RCC 7860 (cell line): ENCODE results near the gene KCTD6.
A peak's percentile ranks its signal among the peaks of the same experiment; 100 is the strongest.

Experiments
- DNase-seq: peaks from one replicate; pipeline ENCODE4 v3.0.0-alpha.2; 2015; ENCODE audit warnings: low spot score
- FAIRE-seq: peaks from 2 replicates; lab custom pipeline; 2012; peaks lifted over from hg19 to GRCh38; lab: Jason Lieb, UNC

KCTD6 gene

DNA sequence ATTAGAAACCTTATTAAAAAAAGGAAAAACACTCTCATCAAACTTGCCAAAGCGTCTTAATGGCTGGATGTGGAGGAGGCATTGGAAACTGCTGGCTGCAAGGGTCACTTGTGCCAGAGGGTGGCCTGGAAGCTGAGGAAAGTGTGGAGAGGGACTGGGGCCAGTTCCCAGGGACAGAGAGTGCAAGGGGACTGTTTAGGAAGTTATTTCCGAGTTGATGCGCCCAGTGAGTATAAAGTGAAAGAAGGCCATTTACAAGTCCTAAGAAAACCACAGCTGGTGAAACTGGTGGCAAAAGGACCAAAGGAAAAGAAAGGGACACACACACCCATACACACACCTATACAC, 7.2 kb upstream of the KCTD6 start:
- no peak for DNase-seq
- no peak for FAIRE-seq

DNA sequence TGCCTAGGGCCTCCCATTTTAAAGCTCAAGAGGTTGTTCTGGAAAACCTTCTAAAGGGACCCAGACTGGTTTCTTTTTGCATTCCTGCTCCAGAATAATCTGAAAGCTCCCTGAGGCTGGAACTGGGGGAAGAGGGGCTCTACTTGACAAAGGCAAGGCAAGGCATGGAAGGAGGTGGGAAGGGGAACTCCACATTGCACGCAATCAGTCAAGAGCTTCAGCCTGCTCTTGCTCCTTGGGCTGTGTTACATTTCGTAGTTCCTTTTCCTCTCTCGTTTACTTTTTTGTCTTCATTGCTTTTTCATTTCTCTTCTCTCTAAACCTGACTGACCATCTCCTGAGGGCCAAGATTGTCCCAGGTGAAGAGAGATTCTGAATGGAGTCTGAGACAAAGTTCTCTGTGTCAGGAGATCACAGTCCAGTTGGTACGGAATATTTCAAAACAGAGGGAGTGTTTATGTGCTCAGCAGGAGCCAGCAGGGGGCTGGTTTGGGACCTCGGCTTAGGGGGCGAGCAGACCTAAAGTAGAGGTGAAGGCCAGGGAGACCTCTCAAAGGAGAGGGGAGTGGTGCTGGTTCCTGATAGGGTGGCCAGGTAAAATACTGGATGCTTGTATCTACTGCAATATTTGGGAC, 6.0 kb upstream of the KCTD6 start:
- no peak for FAIRE-seq
- DNase-seq = no peak

DNA sequence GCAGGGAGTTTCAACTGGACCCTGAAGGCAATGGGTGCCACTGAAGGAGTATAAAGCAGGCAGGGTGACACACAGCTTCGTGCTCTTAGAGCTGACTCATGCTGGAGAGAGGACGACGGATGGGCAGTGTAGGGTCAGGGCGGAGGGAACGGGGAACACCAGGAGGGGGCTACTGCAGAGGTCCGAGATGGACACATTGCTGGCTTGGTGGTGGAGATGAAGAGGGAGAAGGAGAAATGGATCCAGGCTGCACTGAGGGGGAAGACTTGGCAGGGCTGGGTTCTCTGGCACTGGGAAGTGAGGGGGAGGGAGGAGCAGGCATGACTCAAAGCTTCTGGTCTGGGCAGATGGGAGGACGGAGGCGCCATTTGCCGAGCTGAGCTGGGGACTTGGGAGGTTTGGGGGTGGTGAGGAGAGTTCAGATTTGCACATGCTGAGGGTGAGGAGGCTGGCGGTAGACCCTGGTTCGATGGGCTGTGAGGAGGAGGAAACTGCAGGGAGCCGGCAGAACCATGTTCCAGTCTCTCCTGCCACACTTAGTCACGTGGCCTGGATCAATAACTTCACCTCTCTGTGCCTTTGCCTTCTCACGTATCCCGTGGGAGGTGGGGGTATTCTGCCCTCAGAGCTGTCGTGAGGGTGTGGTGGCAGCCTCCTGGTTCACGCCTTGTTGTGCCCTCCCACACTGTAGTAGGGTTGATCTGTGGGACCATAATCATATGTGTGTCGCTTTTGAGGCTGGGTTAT, 4.6 kb upstream of the KCTD6 start:
- peak; percentile 11 for FAIRE-seq

DNA sequence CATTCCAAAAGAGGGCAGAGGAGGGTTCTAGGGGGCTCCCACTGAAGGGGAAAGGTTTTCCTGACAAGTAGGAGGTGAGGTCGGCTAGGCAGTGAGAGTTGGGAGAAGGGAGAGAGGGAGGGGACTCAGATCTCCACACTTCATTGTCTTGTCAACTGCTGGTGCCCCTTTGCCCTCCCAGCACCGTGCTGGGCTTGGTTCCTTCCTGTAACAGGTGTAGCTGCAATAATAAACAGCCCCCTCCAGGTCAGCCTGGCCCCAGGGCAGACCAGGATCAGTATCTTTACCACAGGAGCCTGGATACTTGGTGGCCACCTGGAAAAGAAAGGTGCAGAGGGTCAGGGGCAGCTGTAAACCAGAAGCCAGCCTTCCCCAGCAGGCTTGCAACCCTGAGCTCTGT, 2.9 kb upstream of the KCTD6 start:
- no peak for DNase-seq
- no peak for FAIRE-seq

More for the DNA sequence above, 4.6 kb upstream of the KCTD6 start:
- peak; percentile 63 for DNase-seq

DNA sequence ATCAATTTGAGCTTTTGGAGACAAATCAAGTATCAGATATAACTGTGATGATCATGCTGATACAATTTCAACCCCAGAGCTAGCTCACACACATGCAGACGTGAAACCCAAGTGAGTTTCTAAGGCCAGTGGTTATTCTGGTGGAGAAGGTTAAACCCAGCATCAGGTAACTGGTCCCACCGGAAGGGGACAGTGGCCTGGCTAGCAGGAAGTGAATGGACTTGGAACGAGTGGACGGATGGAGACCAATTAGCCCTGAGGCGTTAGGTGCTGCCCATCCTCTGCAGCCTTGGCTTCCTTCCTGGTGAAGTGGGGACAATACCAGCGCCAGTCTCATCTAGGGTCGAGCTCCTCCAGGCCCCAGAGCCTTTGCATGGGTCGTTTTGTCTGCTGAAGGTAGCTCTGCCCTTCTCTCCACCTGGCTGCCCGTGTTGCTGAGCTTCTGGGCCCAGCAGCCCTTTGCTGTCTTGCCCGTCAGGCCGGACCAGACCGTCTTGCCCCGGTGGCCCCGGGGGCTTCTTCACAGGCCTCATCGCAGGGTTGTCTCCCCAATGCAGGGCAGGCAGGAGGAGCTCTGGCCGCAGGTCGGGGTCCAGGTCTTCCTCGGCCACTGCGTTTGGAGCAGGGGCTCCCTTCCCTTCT, 915 bp upstream of the KCTD6 start:
- FAIRE-seq (no peak), DNase-seq (no peak)

DNA sequence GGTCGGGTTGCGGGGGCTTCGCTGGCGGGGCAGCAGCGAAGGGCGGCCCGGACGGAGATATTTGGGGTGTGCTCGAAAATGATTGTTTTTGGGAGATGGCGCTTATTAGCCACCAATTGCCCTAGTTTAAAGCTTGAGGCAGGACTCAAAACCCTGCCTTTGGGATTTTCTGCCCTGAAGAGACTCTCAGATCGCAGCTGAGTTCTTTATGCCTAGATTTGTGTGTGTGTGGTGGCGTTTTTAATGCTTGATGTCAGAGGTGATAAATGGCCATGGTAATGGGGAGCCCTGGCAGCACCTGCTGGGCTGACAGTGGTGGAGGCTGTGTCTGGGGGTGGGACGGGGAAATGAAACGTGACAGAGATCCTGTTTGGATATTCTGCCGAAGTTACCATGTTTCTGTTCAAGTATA, 604 bp downstream of the KCTD6 start:
- FAIRE-seq (no peak), DNase-seq (no peak)

DNA sequence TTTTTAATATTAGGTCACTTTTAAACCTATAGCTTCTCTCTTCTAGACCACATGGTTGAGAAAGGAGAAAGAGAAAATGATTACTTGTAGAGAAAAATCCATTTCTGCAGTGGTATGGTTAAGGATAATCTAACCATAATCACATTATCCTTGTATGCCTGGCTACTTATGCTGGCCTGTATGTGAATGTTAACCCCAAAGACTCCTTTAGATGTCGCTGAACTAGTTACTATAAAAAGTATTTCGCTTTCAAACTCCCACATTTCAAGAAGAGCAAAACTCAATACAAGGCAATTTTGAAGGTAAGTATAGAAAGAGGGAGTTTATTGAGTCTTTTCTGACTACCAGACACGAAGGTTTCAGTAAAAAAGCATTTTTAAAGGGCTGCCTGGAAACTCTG, 2.2 kb downstream of the KCTD6 start:
- DNase-seq (no peak), FAIRE-seq (no peak)

DNA sequence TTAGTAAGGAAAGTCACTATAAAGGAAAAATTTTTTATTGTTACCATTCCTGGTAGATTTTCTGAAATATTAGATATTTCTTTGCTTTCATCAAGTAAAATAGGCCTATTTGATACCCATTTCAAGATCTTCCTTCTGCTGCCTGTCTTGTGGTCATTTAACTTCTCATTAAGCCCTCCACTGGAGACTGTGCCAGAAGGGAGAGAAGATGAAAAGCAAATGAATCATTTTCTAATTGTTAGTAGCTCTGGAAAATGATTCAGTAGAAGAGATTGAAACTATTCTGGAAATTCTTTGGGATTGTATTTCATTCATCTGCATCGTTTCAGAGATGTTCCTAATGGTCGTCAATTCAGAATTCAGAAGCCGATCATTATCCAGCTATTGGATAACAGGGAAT, 3.2 kb downstream of the KCTD6 start:
- no peak for FAIRE-seq

DNA sequence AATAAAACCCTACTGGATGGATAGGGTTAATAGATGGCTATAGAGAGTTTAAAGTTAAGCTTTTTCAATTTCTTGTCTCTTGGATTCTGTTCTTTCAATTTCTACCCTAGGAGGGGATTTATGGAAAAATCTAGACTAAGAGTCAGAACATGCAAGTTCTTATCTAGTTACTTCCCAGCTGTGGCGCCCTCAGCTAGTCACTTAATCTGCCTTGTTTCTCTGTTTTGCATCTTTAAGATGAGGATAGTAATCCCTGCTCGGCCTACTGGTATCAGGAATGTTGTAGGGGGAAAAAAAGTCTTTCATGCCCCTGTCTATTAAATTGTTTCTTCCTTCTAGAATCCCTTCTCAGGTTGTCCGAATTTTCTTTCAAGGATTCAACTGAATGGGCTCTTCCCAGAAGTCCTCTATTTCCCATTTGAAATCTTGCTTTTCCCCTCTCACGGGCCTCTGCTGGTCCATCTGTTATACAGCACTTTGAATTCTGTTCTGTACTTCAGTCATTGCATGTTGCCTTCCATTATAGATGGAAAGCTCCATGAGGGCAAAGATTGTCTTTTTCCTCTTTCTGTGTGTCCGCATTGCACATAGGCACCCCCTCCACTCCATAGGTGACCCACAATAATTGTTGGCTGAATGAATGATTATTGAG, 4.4 kb downstream of the KCTD6 start:
- DNase-seq (no peak), FAIRE-seq (no peak)

More for the DNA sequence above, 3.2 kb downstream of the KCTD6 start:
- no peak for DNase-seq

DNA sequence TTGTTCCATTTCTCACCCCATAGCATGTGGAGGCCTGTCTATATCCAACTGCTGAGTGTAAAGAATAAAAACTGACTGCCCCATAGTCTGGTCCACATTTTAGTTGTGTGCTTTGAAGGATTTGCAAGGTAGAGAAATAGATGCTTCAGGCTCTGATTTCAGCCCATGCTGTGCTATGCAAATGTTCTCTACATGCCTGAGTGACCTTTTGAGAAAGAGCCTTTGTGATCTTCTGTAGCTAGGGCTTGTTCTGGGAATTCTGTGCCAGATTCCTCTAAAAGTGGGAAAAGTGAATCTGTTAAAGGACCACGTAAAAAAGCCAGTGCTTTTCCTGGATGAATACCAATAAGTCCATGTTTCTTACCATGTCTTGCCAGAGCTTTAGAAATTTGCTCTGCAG, 5.2 kb downstream of the KCTD6 start:
- DNase-seq = no peak
- no peak for FAIRE-seq

DNA sequence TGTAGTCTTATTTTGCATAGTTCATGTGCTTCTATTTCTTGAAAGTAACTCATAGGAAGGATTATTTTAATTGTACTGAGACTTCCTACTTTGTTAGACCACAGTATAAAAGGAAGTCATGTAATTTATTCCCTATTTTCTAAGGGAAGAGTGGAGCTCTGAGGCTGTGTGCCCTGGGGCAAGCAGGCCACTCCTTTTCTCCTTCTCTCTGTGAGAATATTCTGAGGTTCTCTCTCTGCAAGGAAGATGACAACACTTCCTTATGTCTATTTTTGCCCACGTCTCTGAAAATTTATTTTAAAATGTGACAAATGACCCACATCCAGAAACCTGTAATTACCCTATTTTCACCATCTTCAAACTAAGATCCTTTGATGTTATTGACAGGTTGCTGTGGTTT, 11.0 kb downstream of the KCTD6 start:
- DNase-seq (no peak), FAIRE-seq (no peak)

DNA sequence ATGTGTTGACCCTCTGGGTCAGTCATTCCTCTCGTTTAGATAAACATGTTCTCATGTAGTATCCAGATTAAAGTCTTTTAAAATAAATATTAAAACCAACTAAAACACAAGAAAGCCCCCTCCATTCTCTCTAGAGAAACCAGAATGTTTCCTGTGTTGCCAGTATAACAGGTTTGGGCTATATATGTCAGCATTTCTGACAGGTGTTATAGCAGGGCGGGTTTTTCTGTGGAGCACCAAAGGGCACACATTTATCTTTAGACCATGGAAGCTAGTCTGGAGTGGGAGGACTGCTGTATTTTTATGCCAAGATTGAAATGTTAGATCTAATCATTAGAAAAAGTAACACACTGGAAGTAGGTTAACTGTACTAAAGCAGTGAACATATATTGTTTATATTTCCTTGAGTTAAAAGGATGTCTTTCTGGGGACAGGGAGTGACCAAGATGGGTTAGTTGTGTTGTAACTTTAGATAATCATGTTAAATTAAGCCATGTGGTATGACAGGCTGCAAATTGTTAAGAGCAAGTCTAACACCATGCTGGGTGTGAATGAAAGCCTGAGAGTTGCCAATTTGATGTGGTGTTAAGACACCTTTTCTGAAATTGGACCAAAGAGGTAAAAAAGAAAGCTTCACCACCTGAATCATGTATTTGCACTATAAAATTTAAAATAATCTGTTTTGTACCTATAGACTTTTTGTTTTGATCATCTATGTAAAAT, 15.6 kb downstream of the KCTD6 start:
- no peak for DNase-seq
- no peak for FAIRE-seq

DNA sequence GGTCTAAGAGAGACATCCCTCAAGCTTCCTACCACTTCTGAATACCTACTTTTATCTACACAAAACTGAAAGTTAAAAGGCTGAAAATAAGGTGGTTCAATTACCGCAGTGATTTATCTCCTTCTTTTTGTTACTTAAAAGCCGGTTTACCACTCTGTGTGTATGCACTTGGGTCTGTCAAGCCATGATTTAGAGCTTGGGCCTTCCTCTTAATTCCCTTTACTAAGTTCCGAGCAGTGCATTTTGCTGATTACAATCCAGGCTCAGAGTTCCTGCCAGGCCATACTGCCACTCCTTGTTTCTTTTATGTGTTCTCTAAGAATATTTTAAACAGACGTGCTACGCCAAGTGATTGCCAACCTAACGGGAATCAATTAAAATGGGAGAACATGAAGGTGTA, 16.5 kb downstream of the KCTD6 start:
- FAIRE-seq (no peak), DNase-seq (no peak)

DNA sequence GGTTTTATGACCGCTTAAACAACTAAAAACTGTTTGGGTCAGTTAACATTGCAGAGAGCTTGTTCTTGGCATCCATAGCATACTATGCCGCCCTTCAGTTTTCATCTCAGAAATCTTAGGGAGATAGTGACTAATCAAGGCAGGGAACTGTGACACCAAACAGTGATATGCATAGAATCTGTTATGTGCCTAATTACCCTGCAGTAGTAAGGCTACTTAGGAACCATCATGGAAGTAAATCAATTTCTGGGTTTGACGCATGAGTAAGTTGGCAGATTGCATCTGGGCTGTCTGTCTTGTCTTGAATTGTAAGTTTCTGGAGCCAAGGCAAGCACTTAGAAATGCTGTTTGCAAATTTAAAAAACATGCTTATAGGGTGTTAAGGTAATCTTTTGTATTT, 22.5 kb downstream of the KCTD6 start:
- DNase-seq (no peak), FAIRE-seq (no peak)

DNA sequence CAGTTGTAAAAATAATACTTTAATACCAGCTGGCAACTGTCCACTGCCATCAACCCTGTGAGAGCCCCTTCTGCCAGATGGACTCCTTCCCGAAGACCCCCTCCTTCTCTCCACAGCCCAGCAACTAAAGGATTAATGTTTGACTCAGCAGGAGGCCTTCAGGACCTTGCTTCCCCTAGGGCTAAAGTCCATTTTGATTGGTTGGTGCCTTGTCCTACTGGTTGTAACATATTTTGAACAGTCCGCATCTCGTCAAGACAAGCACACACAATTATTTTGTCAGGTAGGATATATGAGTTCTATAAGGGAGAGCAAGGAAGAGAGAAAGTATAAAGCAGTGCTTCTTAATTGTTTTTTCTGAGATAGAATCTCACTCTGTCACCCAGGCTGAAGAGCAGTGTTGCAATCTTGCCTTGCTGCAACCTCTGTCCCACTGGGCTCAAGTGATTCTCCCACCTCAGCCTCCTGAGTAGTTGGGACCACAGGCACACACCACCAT, 26.4 kb downstream of the KCTD6 start:
- FAIRE-seq = no peak
- no peak for DNase-seq

DNA sequence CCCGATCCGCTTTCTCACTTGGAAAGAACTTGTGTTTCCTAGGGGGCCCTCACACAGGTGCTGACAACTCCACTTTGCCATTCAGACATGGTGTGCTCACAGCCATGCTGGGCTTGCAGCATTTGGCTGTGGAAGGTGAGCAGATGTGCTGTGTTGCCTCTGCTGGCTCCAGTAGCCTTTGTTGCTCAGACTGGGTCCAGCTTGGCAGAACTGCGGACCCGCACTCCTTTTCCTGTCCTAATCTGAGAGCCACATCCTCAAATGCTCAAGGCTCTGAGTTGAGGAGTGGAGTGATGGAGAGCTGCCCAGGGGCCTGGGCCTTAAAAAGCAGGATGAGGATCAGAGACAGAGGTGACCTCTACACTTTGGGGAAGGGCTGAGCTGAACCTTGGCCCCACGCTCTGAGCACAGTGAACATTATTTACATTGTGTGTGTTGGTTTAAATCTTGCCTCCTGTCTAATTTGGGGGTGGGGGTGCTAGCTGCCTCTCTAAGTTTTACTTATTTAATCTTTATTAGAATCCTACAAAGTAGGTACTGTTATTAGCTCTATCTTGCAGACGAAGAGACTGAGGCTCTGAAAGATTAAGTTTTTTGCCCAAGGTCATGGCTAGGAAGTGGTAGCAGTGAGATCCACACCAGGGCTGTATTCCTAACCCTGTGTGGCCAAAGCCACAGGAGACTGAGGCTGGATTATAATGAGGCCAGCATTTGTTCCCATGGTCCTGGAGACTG, 27.9 kb downstream of the KCTD6 start:
- DNase-seq = no peak
- FAIRE-seq = no peak

DNA sequence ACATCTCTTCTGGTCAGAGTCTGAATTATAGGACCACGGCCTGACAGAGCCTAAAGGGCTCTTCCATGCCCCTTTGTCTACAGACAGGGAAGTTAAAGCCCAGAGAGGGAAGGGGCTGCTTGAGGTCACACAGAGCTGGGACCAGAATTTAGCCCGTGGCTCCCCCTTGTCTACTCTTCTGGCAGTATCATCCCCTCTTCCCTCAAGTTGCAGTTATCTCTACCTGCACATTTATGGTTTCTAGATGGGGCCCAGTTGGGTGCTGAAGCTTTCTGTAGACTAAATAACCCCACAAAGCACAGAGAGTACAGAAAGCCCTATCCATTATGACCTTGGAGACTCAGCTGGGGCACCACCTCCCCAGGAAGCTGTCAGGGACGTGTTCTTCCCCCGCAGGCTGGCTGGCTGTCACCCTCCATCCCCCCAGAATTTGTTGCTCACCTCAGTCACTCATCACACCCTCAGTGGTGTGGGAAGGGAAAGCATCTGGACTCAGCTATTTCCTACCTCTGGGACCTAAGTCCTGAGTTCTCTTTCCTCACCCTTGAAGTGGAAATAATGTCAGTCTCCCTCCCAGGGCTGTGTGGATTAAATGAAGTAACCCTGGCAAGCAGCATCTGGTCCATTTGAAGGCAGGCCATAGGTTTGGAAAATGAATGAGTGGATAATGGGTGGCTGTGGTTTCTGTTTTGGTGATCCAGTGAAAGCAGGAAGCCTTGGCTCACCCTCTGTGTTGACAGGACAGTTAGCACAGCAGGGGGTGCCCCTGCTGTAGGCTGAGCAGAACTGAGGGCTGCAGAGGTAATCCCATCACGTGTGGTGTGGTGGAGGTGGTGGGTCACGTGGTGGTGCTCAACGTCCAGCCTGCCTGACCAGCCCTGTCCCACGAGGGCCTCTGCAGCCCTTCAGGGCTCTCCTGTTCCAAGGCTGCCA, 28.8 kb downstream of the KCTD6 start:
- FAIRE-seq (no peak), DNase-seq (peak; percentile 40)

DNA sequence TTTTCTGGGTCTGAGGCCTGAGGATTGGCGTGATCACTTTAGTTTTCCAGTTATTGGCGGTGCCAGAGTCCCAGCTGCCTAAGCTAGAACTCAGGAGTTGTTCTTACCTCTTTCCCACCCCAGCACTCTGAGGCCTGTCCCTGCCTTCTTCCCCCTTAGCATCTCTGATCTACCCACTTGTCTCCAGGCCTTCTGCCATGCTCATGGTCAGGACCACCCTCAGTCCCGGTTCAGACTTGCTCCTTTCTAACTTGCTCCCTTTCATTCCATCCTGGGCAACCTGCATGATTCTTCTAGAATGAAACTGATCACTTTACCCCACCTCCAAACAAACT, 29.4 kb downstream of the KCTD6 start:
- FAIRE-seq = no peak

DNA sequence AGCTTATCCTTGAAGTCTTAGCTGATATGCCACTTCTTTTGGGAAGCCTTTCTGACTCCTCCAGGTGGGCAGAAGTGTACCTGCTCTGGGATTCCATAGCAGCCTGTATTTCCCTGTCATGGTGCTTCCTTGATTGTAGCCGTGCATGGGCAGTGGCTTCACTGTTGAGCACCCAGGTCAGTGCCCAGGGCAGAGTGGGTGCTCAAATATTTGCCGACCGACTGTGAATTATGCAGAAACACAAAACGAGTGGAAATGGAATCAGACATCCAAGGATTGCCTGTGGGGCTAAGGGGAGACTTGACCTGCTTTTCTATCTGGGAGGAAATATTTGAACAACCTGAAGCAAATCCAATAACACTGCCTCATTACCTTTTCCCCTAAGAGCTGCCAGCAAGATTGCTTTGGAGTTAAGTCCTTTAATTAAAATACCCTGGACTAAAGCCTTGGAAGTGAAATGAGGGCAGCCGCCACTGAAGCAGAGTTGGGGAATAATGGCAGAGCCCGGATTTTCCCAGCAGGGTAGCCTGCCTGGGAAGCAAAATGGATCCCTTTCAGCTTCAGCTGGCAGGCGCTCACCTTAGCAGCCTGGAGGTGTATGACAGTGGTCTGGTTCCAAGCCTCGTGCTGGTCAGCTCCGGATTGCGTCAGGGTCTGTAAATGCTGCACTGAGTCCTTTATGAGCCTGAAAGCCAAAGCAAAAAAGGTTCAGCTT, 30.2 kb downstream of the KCTD6 start:
- FAIRE-seq (no peak), DNase-seq (no peak)

More for the DNA sequence above, 29.4 kb downstream of the KCTD6 start:
- no peak for DNase-seq
